ENCODE data around the gene KIAA0930.
"Not testable (repeated sequence)": the region's sequence is repeated elsewhere in the genome, so short reads cannot be mapped to it uniquely, and the experiment has no call there.

KIAA0930 gene

DNA sequence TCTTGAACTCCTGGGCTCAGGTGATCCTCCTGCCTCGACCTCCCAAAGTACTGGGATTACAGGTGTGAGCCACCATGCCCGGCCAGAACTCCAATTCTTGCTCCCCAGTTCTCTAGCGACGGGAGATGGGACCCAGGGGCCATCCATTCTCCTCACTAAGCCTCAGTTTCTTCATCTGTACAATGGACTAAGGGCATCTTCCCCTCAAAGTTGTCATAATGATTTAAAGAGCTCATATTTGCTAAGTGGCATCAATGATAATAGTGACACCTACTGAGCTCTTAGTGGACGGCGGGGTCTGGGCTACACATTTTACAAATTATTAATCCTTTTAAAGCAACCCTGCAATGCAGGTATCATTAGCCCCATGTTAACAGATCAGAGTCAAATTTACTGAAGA, 34.5 kb downstream of the KIAA0930 start:
- intact Hi-C loops (cut with DNase I) = no loop called here
- no peak for DNase-seq

DNA sequence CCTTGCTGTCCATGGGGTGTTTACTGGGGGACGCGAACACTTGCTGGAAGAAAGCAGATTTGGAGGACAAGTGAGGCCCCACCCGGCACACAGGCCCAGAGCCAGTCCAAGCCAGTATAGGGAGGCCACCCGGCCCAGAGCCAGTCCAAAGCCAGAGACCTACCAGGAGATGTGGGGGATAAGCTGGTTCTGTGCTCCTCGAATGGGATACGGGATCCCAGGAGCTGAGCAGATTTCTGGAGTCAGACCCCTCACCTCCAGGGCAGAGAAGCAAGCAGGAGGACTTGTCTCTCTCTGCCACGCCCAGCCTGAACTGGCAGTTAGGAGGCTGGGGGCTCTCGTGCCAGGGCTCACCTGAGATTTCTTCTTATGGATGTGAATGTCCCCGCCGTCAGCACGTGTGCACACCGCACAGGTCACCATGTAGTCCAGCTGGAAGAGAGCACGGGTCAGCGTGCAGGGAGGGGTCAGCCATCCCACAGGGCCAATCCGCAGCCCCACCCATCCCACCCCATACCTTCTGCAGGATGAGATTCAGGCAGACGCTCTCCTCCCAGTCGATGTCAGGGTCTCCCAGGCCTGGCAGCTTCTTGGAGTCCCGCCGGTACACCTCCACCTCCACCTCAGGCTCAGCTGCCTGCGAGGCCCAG, 35.3 kb downstream of the KIAA0930 start:
- DNase-seq = peak in 2 of 10 donors; percentile 13 to 78
- intact Hi-C loops (cut with DNase I) = no loop called here

DNA sequence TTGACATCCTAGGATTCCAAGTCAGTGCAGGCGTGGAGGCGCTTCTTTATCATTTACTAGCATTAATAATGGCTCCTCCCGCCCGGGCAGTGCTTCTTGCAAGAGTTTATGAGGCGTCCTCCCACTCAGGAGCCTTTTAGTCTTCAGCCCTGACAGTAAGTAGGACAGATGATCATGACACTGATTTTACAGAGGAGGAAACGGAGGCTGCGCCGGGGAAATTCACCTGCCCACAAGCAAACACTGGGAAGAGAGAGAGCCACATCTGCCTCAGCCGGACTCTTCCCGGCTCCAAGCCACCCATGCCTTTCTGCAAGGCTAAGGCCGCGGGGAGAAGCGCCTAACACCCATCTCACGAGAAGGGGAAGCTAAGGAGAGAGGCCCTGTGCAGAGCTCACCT, 35.9 kb downstream of the KIAA0930 start:
- intact Hi-C loops (cut with DNase I) = no loop called here
- DNase-seq = peak in 1 of 10 donors; percentile 61

DNA sequence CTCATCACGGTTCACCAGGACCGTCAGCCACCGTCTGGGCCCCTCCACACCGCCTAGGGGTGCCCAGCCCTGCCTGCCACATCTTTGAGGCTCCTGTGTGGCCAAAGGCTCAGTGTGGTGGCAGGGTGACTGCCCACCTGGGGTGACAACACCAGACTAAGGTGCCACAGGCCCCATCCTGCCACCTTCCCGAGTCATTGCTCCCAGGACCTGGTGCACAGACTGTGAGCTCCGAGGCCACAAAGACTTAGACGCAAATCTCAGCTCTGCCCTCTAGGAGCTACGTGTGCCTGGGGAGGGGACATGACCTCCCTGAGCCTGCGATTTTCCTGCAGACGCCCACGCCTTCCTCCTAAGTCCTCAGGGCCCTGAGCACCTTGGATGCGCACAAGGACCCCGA, 36.5 kb downstream of the KIAA0930 start:
- peak in 2 of 10 donors; percentile 10 to 74 for DNase-seq

DNA sequence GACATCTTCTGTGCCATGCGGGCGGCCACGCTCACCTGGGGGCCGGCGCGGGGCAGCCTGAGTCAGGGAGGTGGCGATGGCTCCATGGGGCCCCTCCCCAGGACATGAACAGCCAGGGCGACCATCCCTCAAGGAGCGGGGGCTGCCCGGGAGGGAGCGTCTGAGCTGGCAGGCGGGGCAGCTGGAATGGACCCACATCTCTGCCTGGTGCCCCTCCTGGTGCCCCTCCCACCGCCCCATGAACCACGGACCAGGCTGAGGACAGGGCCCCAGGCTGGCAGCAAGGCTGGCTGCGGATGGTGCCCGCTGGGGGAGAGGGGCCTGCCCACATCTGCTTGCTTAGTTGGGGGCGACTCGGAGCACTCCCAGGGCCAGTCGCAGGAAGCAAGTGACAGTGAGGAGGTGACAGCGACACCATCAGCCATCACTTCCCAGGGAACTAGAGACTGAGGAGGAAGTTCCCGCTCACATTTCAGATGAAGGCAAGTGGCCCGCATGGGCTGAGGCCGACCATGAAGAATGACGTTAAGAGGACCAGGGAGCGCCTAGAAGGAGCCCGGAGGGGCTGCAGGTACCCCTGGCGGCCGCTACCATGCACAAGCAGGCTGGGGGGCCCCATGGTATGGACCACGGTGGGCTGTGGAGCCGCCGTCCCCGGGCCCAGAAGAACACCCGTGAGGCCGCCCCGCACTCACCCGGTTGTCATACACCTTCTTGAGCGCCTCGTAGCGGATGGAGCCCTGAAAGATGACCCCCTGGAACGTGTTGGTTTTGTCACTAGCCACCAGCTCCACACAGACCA, 37.3 kb downstream of the KIAA0930 start:
- intact Hi-C loops (cut with DNase I) = no loop called here
- DNase-seq = peak in 3 of 10 donors; percentile 14 to 75 (median 24)

More for the DNA sequence above, 36.5 kb downstream of the KIAA0930 start:
- intact Hi-C loops (cut with DNase I) = no loop called here

DNA sequence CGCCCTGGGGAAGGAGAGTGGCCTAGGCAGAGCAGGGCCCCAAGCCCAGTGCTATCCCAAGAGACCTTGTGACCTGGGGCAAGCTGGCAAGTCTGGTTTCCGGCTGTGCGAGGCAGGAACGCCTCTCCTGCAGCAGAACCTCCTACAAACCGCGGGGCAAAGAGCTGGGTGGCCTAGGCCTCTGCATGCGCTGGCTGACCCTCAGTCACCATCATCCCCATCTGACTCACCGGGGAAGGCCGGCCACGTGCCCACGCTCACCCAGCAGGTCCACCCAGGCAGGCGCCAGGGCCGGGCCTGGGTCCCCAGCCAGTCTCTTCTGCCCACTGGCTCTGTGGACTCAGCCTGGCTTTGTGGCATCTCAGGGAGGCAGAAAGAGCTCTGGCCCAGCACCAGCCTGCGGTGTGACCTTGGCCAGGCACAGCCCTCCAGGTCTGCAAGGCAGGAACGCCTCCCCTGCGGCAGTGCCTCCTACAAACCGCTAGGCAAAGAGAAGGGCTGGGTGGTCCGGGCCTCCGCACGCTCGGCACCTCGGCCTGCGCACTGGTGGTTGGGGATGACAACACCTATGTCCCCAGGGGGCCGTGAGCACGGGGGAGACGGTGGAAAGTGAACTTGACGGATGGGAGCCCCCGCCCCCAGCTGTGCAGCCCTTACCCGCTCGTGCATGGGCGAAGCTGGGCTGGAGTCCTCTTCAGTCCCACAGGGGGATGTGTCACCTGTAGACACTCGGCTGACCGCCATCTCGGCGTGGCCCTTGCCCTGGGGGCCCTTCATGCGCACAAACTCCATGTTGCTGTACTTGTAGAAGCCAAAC, 38.2 kb downstream of the KIAA0930 start:
- peak in 3 of 10 donors; percentile 68 to 88 (median 79) for DNase-seq
- intact Hi-C loops (cut with DNase I) = no loop called here

DNA sequence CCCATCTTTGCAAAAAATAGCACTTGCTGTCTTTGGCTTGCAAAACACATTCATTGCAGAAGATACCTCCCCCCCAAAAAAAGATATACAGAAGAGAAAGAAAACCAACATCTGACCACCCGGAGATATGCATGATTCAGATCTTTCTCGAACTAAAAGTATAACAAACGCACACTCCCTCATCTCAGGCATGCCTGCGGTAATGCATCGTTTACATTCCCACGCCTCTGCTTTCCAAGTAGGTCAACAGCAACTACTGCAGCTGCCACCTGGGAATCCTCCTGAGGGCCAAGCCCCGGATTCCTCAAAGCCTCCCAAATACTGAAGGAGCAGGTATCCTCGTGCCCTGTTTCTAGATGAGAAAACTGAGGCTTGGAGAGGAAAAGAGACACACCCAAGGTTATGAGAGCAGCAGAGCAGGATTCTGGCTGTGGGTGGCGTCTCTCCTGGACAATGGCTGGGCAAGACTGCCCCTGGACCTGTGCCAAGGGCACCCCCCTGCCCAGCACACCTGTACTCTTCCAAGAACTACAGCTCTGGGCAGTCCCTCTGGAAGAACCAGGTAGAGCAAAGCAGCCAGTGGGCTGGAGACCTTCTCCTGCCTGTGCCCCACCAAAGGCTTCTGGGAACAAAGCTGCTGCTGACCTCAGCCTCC, 38.9 kb downstream of the KIAA0930 start:
- intact Hi-C loops (cut with DNase I) = no loop called here
- DNase-seq = peak in 3 of 10 donors; percentile 70 to 80 (median 80)

DNA sequence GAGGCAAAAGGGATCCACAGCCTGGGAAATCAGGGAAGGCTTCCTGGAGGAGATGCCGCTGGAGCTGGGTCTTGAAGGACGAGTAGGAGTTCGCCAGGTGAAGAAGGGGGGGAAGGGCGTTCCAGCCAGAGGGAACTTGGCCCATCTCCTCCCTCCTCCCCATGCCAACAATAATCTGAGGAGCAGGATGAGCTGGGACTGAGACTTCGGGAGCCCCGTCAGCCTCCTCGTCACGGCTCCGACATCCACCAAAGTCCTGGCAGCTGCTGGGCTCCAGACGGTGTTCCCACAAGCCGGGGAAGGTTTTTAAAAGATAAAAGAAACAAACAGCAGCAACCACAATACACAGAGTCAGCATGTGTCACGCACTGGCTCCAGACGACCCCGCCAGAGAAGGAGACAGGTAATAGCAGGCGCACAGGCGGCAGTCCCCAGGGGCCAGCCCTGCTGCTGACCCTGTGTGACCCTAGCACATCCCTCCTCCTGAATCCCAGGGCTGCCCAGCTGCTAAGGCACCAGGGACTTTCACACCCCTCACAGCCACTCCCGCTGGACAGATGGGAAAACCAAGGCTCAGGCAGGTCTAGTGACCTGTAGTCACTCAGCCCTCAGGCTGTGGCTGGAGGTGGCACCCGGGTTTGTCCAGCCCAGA, 39.7 kb downstream of the KIAA0930 start:
- intact Hi-C loops (cut with DNase I) = no loop called here
- peak in 1 of 10 donors; percentile 80 for DNase-seq

DNA sequence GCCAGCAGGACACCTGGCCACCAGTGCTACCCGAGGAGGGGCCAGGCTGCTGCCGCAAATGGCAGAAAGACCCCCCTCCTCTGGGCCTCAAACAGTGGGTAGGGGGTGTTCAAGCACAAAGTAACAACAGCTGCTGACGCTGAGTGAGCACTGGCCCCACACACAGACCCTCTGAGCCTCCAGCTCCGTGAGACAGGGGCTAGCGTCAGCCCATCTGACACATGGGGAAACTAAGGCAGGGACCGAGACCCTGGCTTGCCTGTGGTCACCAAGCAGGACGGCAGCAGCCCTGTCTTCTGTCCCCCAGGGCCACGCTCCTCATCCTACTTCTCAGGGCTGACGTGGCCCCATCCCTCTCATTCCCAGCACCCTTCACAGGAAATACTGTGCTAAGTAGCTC, 40.5 kb downstream of the KIAA0930 start:
- intact Hi-C loops (cut with DNase I) = no loop called here
- peak in 1 of 10 donors; percentile 75 for DNase-seq

DNA sequence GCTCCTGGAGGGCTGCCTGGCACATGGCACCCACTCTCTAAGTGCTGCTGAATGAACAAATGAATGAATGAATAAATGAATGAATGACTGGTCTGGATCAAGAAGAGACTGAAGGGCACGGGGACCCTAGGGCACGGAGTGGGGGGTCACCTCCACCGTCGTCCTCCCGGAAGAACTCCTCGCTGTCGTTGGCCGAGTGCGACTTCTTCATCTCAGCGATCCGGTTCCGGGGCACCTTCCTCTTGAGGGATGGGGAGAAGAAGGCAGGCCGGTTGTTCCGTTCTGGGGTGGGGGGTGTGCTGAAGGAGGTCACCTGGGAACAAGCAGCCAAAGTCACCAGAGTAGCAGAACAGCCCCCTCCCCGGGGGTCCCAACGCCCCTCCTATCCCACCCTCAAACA, 41.0 kb downstream of the KIAA0930 start:
- intact Hi-C loops (cut with DNase I) = no loop called here
- DNase-seq = peak in 2 of 10 donors; percentile 78 to 82

DNA sequence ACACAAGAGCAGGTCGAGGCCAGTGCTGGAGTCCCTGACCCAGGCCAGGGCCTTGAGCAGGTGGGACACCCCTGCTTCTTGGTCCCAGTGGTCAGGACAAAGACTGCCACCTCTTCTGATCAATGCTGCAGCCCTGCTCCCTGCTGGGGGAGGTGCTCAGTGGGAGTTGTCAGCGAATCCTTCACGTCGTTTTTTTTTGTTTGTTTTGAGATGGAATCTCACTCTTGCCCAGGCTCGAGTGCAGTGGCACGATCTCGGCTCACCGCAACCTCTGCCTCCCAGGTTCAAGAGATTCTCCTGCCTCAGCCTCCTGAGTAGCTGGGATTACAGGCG, 42.3 kb downstream of the KIAA0930 start:
- DNase-seq = no peak
- intact Hi-C loops (cut with DNase I) = no loop called here

DNA sequence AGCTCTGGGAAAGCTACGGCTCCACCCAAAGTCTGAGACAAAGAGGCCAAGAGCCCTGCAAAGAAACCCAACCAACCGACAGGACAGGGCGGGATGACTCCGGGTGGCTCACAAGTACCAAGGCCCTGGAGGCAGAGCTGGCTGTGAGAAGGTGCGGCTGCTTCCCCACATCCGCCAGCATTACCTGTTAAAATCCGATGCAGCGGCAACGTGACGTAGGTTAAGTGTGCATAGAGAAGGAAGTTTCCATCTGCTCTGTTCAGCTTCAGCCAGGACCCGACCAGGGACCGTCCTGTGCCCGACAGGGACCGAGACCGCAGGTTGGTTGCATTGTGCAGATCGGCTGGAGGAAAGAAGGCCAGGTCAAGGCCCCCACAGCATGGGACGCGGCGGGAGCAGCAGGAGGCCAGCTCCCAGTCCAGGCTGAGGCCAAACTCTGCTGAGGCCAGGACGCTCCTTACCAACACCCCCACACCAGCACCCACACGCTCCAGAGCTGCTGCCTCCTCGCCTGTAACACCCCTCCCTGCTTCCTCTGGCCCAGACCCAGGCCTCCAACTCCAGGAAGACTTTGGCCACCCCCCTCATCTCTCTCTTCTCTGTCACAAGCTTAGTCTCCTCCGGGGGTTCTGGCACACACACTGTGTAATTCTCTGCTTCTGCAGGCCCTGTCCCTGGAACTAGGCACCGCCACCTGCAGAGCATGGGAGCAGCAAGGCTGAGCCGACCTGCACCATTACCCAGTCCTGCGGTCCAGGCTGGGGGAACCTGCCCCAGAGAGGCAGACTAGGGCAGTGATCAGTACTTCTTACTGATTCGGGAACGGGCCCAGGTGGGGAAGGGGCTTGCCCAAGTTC, 42.9 kb downstream of the KIAA0930 start:
- intact Hi-C loops (cut with DNase I) = no loop called here
- peak in 3 of 10 donors; percentile 72 to 89 (median 84) for DNase-seq

DNA sequence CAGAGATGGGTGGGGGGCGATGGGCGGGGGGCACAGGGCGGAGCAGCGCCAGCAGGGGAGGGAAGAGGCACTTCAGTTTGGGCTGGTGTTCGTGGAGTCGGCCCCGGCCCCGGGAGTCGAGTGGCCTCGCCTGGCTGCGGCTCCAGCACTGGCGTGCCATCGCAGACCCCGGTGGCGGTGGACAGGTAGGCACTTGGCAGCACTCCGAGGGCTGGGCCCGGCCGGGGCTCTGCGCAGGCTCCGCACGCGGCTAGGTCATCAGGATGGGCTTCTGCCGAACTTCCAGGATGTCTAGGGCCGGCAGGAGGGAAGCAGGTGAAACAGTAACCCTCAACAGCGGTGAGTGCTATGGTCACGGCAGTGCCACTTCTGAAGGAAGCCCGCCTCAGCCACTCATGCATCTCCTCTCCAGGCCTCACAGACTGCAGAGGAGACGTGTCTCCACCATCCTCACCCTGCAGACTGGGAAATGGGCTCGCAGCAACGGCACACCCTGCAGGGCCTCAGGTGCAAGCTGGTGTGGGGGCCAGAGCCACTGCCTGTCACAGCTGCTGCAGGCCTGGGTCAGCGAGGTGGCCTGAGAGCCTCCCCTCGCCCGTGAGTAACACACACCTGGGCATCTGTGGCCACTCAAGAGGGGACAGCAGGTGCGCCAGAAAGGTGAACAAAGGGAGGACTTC, 43.6 kb downstream of the KIAA0930 start:
- intact Hi-C loops (cut with DNase I) = no loop called here
- peak in 2 of 10 donors; percentile 73 to 88 for DNase-seq

DNA sequence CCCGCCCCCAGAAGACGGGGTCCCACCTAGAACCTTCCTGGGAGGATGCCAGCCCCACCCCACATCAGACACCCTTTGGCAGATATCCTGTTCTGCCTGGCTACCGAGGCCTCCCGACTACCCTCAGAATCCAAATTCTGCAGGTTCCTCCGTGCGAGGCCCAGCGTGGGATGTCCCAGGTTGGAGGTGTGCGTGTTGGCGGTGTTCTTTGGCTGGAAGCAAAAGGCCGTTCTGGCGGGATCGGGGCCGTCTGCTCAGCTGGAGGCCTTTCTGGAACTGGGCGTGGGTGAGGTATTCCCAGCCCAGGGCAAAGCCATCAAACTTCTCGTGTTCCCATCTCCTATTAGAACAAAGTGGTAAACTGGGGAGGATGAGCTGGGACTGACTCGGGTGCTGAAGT, 44.4 kb downstream of the KIAA0930 start:
- peak in 2 of 10 donors; percentile 69 to 81 for DNase-seq
- intact Hi-C loops (cut with DNase I) = no loop called here

DNA sequence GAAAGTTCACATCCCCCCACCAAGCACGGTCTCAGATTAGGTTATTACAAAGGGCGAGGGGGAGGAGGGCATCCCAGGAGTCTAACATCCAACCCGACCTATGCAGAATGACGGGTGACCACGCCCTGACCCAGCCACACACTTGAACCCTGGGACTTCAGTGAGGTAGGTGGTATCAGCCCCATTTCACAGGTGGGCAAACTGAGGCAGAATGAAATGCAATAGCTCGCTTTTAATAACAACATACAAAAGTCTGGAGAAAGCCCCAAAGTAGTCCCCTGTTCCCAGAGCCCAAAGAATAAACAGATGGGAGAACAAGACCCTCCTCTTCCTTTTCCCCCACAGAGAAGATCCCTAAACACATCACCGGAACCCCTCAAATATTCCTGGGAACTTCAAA, 45.1 kb downstream of the KIAA0930 start:
- intact Hi-C loops (cut with DNase I) = no loop called here
- DNase-seq = peak in 1 of 10 donors; percentile 66

DNA sequence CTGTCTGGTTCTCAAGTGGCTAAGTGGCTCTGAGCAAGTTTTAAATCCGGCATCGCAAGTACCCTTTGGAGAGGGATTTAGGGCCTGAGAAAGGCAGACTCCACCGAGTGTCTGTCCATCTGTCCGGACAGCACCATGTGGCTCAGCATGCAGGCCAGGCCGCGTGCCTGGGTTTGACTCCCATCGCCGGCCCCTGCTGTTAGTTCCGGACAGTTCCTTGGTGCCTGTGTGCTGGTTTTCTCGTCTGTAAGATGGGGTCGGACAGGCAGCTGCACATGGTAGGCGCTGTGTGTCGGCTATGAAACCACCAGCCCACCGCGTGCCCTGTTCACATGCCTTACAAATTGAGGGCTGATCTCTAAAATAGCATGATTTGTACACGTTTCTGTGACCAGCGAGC, 46.0 kb downstream of the KIAA0930 start:
- intact Hi-C loops (cut with DNase I) = no loop called here
- no peak for DNase-seq

DNA sequence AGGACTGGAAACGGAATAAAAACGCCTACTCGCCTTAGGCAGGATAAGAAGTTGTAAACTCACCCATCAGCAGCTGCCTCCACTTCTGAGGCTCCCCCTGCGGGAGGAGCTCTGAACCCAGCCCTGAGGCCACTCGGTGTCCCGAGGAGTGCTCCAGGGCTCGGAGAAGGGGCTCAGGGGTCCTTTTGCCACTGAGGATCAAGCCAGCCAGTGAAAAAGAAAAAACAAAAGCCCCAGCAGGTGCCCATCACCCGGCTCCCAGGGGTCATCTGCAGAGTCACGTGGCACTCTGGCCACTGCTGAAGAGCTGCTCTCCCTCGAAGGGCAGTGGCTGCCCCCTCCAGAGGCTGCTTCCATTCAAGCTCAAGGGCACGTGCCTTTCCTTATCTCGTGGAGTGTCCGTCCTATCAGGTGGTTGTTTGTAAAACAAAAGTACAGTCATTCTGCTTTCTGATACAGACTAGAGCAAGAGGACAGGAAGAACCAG, 48.0 kb downstream of the KIAA0930 start:
- peak in 1 of 10 donors; percentile 73 for DNase-seq

DNA sequence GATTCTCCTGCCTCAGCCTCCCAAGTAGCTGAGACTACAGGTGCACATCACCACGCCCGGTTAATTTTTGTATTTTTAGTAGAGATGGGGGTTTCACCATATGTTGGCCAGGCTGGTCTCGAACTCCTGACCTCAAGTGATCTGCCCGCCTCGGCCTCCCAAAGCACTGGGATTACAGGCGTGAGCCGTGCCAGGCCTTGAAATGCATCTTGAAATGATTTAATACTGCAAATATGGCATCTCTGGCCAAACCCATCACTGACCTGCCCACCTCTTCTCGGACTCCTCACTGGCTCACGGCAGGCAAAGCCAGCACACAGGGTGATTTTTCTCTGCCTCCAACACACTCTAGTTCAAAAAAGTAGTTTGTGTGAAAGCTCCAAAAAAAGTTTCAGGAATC, 48.9 kb downstream of the KIAA0930 start:
- DNase-seq; intact Hi-C loops (cut with DNase I): not testable (repeated sequence)

More for the DNA sequence above, 48.0 kb downstream of the KIAA0930 start:
- intact Hi-C loops (cut with DNase I) = no loop called here

Measured in posterior cingulate gyrus (tissue), 11 donors.